HepG2 (cell line): ENCODE measurements around the gene RRP12. TPM values are rescaled to one million over a fixed set of nuclear protein-coding genes. Genes with fewer than 3 reads are reported as not detected.
A peak's percentile ranks its signal among the peaks of the same experiment; 100 is the strongest.

ENCODE experiments used
- CEBPB ChIP-seq: IDR thresholded peaks from 2 replicates; pipeline ENCODE4 v1.6.1; 2011; ENCODE audit warnings: low read depth, low read length, improper control_type of control experiment, borderline replicate concordance
- CHD2 ChIP-seq: IDR thresholded peaks from 2 replicates; pipeline ENCODE4 v1.6.1; 2011; ENCODE audit warnings: low read depth, low read length, improper control_type of control experiment
- DMTF1 ChIP-seq: sonication (generic); formaldehyde crosslinking; IDR thresholded peaks from 2 replicates; pipeline ENCODE4 v1.4.0; 2020; ENCODE audit warnings: mild to moderate bottlenecking, missing genetic modification reagents
- ELF1 ChIP-seq: sonication (generic); formaldehyde crosslinking; IDR thresholded peaks from 2 replicates; pipeline ENCODE4 v1.4.0; 2020; ENCODE audit warnings: missing genetic modification reagents
- FOXM1 ChIP-seq: sonication (generic); formaldehyde crosslinking; IDR thresholded peaks from 2 replicates; pipeline ENCODE4 v1.5.0; 2020; ENCODE audit warnings: missing genetic modification reagents
- GLMP ChIP-seq: sonication (generic); formaldehyde crosslinking; IDR thresholded peaks from 2 replicates; pipeline ENCODE4 v1.9.0; 2021; ENCODE audit warnings: missing genetic modification reagents, mild to moderate bottlenecking, borderline replicate concordance
- HMG20A ChIP-seq: IDR thresholded peaks from 2 replicates; pipeline ENCODE4 v1.6.1; 2016; ENCODE audit warnings: borderline replicate concordance
- HNRNPUL1 ChIP-seq: fragments of 200-400 bp; formaldehyde crosslinking; IDR thresholded peaks from 2 replicates; pipeline ENCODE4 v1.6.1; 2017; ENCODE audit warnings: low read depth, mild to moderate bottlenecking, low read length, moderate library complexity
- HOXD1 ChIP-seq: sonication (generic); formaldehyde crosslinking; IDR thresholded peaks from 2 replicates; pipeline ENCODE4 v1.5.0; 2020; ENCODE audit warnings: missing genetic modification reagents
- NCOA2 ChIP-seq: sonication (generic); formaldehyde crosslinking; IDR thresholded peaks from 2 replicates; pipeline ENCODE4 v1.8.0; 2022; ENCODE audit warnings: inconsistent platforms
- NFE2L2 ChIP-seq: fragments of 150-350 bp; IDR thresholded peaks from 2 replicates; pipeline ENCODE4 v1.6.1; 2014; ENCODE audit warnings: low read length
- NRL ChIP-seq: sonication (generic); formaldehyde crosslinking; IDR thresholded peaks from 2 replicates; pipeline ENCODE4 v1.5.0; 2020; ENCODE audit warnings: missing genetic modification reagents, mild to moderate bottlenecking, moderate library complexity, borderline replicate concordance
- PHF5A ChIP-seq: IDR thresholded peaks from one replicate; pipeline ENCODE4 v1.6.1; 2018; ENCODE audit warnings: low read depth, missing genetic modification reagents; ENCODE audit not compliant: unreplicated experiment
- SIN3A ChIP-seq: IDR thresholded peaks from 2 replicates; pipeline ENCODE4 v1.6.1; 2011; ENCODE audit warnings: low read depth, mild to moderate bottlenecking, control low read depth, low read length, borderline replicate concordance
- SKIL ChIP-seq: sonication (generic); formaldehyde crosslinking; IDR thresholded peaks from 2 replicates; pipeline ENCODE4 v1.8.0; 2022; ENCODE audit warnings: missing genetic modification reagents, mild to moderate bottlenecking, moderate library complexity, borderline replicate concordance
- SNAPC5 ChIP-seq: sonication (generic); formaldehyde crosslinking; IDR thresholded peaks from 2 replicates; pipeline ENCODE4 v1.8.1; 2023; ENCODE audit warnings: mild to moderate bottlenecking, missing genetic modification reagents, borderline replicate concordance
- TAF15 ChIP-seq: fragments of 200-400 bp; formaldehyde crosslinking; IDR thresholded peaks from one replicate; pipeline ENCODE4 v1.6.1; 2018; ENCODE audit warnings: mild to moderate bottlenecking, low read depth, low read length; ENCODE audit not compliant: poor library complexity, severe bottlenecking
- TBX3 ChIP-seq: fragments of 450-650 bp; IDR thresholded peaks from 2 replicates; pipeline ENCODE4 v1.6.1; 2017; ENCODE audit warnings: antibody characterized with exemption, mild to moderate bottlenecking, inconsistent platforms, borderline replicate concordance
- TOE1 ChIP-seq: sonication (generic); formaldehyde crosslinking; IDR thresholded peaks from 2 replicates; pipeline ENCODE4 v1.4.0; 2020; ENCODE audit warnings: mild to moderate bottlenecking, missing genetic modification reagents
- ZNF121 ChIP-seq: sonication (generic); formaldehyde crosslinking; IDR thresholded peaks from 2 replicates; pipeline ENCODE4 v1.5.0; 2020; ENCODE audit warnings: mild to moderate bottlenecking, missing genetic modification reagents
- ZNF251 ChIP-seq: sonication (generic); formaldehyde crosslinking; IDR thresholded peaks from 2 replicates; pipeline ENCODE4 v1.9.0; 2021; ENCODE audit warnings: mild to moderate bottlenecking, missing genetic modification reagents
- ZNF430 ChIP-seq: sonication (generic); formaldehyde crosslinking; IDR thresholded peaks from 2 replicates; pipeline ENCODE4 v1.9.0; 2021; ENCODE audit warnings: mild to moderate bottlenecking, missing genetic modification reagents
- ZNF460 ChIP-seq: sonication (generic); formaldehyde crosslinking; IDR thresholded peaks from 2 replicates; pipeline ENCODE4 v1.5.1; 2020; ENCODE audit warnings: missing genetic modification reagents, mild to moderate bottlenecking, borderline replicate concordance
- ZNF468 ChIP-seq: sonication (generic); formaldehyde crosslinking; IDR thresholded peaks from 2 replicates; pipeline ENCODE4 v1.8.0; 2022; ENCODE audit warnings: mild to moderate bottlenecking, moderate library complexity, missing genetic modification reagents
- ZSCAN21 ChIP-seq: sonication (generic); formaldehyde crosslinking; IDR thresholded peaks from 2 replicates; pipeline ENCODE4 v1.8.0; 2022; ENCODE audit warnings: mild to moderate bottlenecking, missing genetic modification reagents, moderate library complexity, borderline replicate concordance
- ZSCAN9 ChIP-seq: IDR thresholded peaks from 2 replicates; pipeline ENCODE4 v1.6.1; 2016; ENCODE audit warnings: borderline replicate concordance
- polyA plus RNA-seq, 8 experiments: library from polyadenylated mRNA; depleted of rRNA in 3 of 8; stranded (reverse) in 7 of 8; unstranded in 1 of 8; fragments of >200 nt; fragmentation: Illumina TruSeq in 4 of 8; extraction: Trizol in 4 of 8; gene quantifications; 2 replicates each; pipeline versions ENCODE4 v1.2.1 to v1.2.3, GENCODE V29; 2011 to 2016; ENCODE audit warnings: low read depth in 4 of 8, missing spikeins in 1 of 8, mixed read lengths in 1 of 8; ENCODE audit not compliant: insufficient read depth in 1 of 8
- total RNA-seq, 5 experiments: library from RNA; depleted of rRNA; stranded (reverse); fragments of >200 nt; fragmentation: Illumina TruSeq; extraction: Trizol; gene quantifications; 2 replicates each; pipeline ENCODE4 v1.2.3, GENCODE V29; 2016; ENCODE audit warnings: low read depth in 1 of 5

RRP12 gene
- total and polyA plus RNA-seq, 2 of the 13 experiments (the other 11 are each of a cell fraction or from before 2014, with no cell fraction given): 13.2 to 39.4 TPM

- TF ChIP-seq DMTF1 (CRISPR knock-in tag) (no peak), TBX3 (no peak), HNRNPUL1 (no peak), SIN3A (0 out of 2 replicates have a peak, but pooled peaks have one; percentile 42), FOXM1 (CRISPR knock-in tag) (no peak), HMG20A (CRISPR knock-in tag) (no peak), ZNF430 (CRISPR knock-in tag) (no peak), TOE1 (CRISPR knock-in tag) (peak; percentile 38; the same call in 1 of the 2 replicates), CHD2 (no peak), PHF5A (peak; percentile 64), NCOA2 (0 out of 2 replicates have a peak, but pooled peaks have one; percentile 20), ZNF121 (CRISPR knock-in tag) (no peak), ZSCAN21 (CRISPR knock-in tag) (no peak), HOXD1 (CRISPR knock-in tag) (no peak), ZNF468 (CRISPR knock-in tag) (no peak), ZNF251 (CRISPR knock-in tag) (no peak), TAF15 (no peak), NFE2L2 (no peak), ZSCAN9 (peak; percentile 38; the same call in 1 of the 2 replicates), SNAPC5 (CRISPR knock-in tag) (no peak), SKIL (no peak), CEBPB (no peak), GLMP (no peak), ELF1 (CRISPR knock-in tag) (peak; percentile 31; the same call in 1 of the 2 replicates), ZNF460 (no peak), NRL (CRISPR knock-in tag) (no peak)
These were observed 6.2 kb upstream of the RRP12 start (continued) for GRCh38 chr10:97407211-97407951.
